ENCODE measurements around the gene ANKLE1.
"Not testable (repeated sequence)": the region's sequence is repeated elsewhere in the genome, so short reads cannot be mapped to it uniquely, and the experiment has no call there.

The ANKLE1 gene

DNA sequence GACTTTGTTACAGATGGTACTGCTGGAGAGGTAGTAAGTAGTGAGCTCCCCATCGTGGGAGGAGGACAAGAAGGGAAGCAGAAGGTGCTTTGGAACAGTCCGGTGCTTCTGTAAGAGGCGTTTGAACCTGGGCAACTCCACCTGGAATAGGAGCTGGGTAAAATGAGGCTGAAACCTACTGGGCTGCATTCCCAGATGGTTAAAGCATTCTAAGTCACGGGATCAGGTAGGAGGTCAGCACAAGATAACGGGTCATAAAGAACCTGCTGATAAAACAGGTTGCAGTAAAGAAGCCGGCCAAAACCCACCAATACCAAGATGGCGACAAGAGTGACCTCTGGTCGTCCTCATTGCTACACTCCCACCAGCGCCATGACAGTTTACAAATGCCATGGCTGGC is 5.1 kb downstream of the ANKLE1 start:
- TF ChIP-seq YY1 (IDR thresholded peaks at IDR 0.05; ENCODE audit: insufficient read depth, insufficient read length) = no peak
- no peak for TF ChIP-seq ZNF274 (IDR thresholded peaks at IDR 0.05; ENCODE audit: low read depth, low read length)
- no peak for TF ChIP-seq SUZ12 (IDR thresholded peaks at IDR 0.05; ENCODE audit: extremely low read depth, insufficient read depth, insufficient read length)
- peaks cover 8% of the 10 kb centered on the region; the same call in 1 of the 2 replicates for H3K9me3 ChIP-seq (ENCODE audit: insufficient read depth, low read length)

DNA sequence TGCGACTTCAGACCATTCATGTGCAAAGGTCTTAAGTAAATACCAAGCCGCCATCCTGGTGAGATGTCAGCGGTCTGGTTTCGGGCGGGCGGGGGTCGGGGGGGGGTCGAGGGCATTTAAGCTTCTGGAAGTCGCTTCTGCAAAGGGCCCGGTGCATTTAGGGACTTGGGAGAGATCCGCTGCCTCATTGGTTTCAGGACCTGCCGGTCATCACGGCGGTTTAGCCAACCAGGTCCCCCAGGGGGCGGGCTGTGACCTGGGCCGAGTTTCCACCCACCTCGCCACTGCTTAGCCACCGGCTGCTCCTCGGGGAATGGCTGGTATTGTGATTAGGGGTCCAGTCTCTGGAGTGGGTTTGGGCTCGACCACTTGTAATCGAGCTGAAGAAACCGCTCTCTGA is 7.8 kb downstream of the ANKLE1 start:
- peaks cover 7% of the 10 kb centered on the region for H3K4me1 ChIP-seq (ENCODE audit: insufficient read depth, insufficient read length)
- H3K27me3 ChIP-seq (ENCODE audit: insufficient read depth, insufficient read length) = no peaks in the 10 kb centered on the region
- TF ChIP-seq YY1 (IDR thresholded peaks at IDR 0.05; ENCODE audit: insufficient read depth, insufficient read length) (no peak), SUZ12 (IDR thresholded peaks at IDR 0.05; ENCODE audit: extremely low read depth, insufficient read depth, insufficient read length) (no peak), ZNF274 (IDR thresholded peaks at IDR 0.05; ENCODE audit: low read depth, low read length) (no peak)
- H3K36me3 ChIP-seq (ENCODE audit: insufficient read depth, insufficient read length, low read length) = peaks cover 24% of the 10 kb centered on the region
- no peak overlapping the region for H3K9ac ChIP-seq (ENCODE audit: insufficient read length, low read depth)
- DNase-seq (ENCODE audit: low read depth, low spot score) = peak; percentile 89
- H3K4me3 ChIP-seq (ENCODE audit: insufficient read length, low read depth) = peak overlapping the region; percentile 8
- peaks cover 8% of the 10 kb centered on the region; the same call in 1 of the 2 replicates for H3K9me3 ChIP-seq (ENCODE audit: insufficient read depth, low read length)

More for the DNA sequence above, 5.1 kb downstream of the ANKLE1 start:
- Histone ChIP-seq H3K4me1 (ENCODE audit: insufficient read depth, insufficient read length) (peaks cover 8% of the 10 kb centered on the region), H3K27me3 (ENCODE audit: insufficient read depth, insufficient read length) (no peaks in the 10 kb centered on the region), H3K9ac (ENCODE audit: insufficient read length, low read depth) (no peak overlapping the region), H3K36me3 (ENCODE audit: insufficient read depth, insufficient read length, low read length) (peaks cover 35% of the 10 kb centered on the region), H3K4me3 (ENCODE audit: insufficient read length, low read depth) (no peak overlapping the region)
- no peak for DNase-seq (ENCODE audit: low read depth, low spot score)

DNA sequence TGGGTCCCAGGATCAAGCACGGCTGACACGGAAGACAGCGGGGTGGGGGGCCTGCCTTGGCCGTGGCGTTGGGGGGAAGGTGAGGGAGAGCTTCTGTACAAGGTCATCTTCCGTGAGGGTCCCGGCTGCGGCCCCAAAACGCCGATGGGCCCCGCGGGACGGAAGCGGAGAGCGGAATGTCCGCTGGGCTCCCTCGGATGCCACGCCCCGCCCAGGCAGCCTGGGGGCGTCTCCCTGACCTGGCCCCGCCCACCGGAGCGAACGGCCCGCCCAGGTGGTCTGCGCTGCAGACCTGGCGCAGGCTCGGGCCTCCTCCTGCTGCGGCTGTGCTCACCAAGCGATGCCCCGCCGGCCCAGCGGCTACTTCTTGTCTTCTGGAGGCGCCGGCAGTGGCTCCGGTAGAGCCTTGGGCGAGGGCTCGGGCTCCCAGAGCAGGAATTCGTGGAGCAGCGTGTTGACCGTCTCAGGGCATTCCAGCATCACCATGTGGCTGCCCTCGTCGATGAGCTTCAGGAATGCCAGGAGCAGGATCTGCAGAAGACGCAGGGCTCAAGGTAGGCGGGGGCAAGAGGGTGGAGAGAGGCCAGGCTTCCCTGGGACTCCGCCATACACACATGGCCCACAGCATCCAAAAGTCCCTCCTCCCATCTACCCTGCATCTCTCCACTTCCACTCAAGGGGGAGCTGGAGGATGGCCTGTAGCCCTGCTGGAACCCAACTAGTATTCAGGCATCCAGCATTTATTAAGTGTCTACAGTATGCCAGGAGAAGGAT is 10.8 kb downstream of the ANKLE1 start:
- Histone ChIP-seq H3K9ac (ENCODE audit: insufficient read length, low read depth) (peak overlapping the region; percentile 83), H3K4me3 (ENCODE audit: insufficient read length, low read depth) (peak overlapping the region; percentile 81), H3K27me3 (ENCODE audit: insufficient read depth, insufficient read length) (no peaks in the 10 kb centered on the region), H3K9me3 (ENCODE audit: insufficient read depth, low read length) (peaks cover 3% of the 10 kb centered on the region; the same call in 1 of the 2 replicates), H3K36me3 (ENCODE audit: insufficient read depth, insufficient read length, low read length) (peaks cover 20% of the 10 kb centered on the region), H3K4me1 (ENCODE audit: insufficient read depth, insufficient read length) (peaks cover 9% of the 10 kb centered on the region)
- peak; percentile 81 for DNase-seq (ENCODE audit: low read depth, low spot score)
- TF ChIP-seq SUZ12 (IDR thresholded peaks at IDR 0.05; ENCODE audit: extremely low read depth, insufficient read depth, insufficient read length) (no peak), ZNF274 (IDR thresholded peaks at IDR 0.05; ENCODE audit: low read depth, low read length) (no peak), YY1 (IDR thresholded peaks at IDR 0.05; ENCODE audit: insufficient read depth, insufficient read length) (no peak)

DNA sequence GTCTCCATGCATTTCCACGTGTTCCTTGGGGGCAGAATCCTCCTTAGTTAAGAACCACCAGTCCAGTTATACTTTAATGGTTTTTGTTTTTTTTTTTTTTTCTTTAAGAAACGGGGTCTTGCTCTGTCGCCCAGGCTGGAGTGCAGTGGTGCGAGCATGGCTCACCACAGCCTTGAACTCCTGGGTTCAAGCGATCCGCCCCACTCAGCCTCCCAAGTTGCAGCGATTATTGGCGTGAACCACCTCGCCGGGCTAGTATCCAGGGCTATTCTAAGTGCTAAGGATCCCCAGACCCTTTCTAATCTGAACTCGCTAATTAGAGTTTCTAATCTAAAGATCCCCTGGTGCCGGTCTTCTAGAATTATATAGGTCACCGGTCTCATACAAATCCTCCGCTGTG is 11.9 kb downstream of the ANKLE1 start:
- Histone ChIP-seq H3K9ac (ENCODE audit: insufficient read length, low read depth) (peak overlapping the region; percentile 50), H3K4me3 (ENCODE audit: insufficient read length, low read depth) (peak overlapping the region; percentile 29), H3K4me1 (ENCODE audit: insufficient read depth, insufficient read length) (peaks cover 9% of the 10 kb centered on the region), H3K27me3 (ENCODE audit: insufficient read depth, insufficient read length) (no peaks in the 10 kb centered on the region), H3K9me3 (ENCODE audit: insufficient read depth, low read length) (peaks cover 13% of the 10 kb centered on the region; the same call in 1 of the 2 replicates), H3K36me3 (ENCODE audit: insufficient read depth, insufficient read length, low read length) (peaks cover 26% of the 10 kb centered on the region)
- no peak for DNase-seq (ENCODE audit: low read depth, low spot score)
- TF ChIP-seq ZNF274 (IDR thresholded peaks at IDR 0.05; ENCODE audit: low read depth, low read length) (no peak), SUZ12 (IDR thresholded peaks at IDR 0.05; ENCODE audit: extremely low read depth, insufficient read depth, insufficient read length) (no peak), YY1 (IDR thresholded peaks at IDR 0.05; ENCODE audit: insufficient read depth, insufficient read length) (no peak)

DNA sequence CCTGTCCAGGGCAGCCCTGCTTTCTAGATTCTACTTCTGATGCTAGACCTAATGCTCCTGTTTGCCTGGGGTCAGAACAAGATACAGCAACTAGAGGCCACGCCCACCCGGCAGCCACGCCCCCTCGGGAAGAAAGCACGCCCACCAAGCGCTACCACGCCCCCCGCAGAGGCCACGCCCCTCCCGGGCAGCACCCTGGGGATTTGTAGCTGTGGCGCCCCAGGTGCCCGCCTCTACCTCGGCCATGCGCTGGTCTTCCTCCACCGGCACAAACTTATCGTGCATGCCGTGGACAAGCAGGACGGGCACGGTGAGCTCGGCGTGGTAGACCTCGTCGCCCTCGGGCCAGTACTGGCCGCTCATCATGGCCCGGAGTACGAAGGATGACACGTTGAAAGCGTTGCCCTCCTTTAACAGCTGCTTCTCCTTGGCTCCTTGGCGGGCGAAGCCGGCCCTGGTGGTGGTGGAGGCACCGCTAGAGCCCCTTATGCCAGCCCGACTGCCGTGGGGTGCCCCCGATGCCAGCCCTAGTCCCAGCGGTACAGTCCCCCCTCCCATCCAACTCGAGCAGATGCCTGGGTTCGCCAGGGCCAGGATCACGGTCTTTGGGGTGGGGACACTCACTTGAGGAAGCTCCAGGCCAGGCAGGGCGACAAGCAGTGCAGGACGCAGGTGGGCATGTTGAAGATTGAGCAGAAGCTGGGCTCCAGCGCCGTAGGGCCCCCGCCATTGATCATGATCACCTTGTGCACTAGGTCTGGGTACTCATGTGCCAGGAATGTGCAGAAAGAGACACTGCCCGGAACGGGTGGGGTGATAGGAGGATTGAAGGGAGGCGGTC is 12.6 kb downstream of the ANKLE1 start:
- peak overlapping the region; percentile 29 for H3K4me3 ChIP-seq (ENCODE audit: insufficient read length, low read depth)
- no peaks in the 10 kb centered on the region for H3K27me3 ChIP-seq (ENCODE audit: insufficient read depth, insufficient read length)
- H3K4me1 ChIP-seq (ENCODE audit: insufficient read depth, insufficient read length) = peaks cover 9% of the 10 kb centered on the region
- no peak overlapping the region for H3K9ac ChIP-seq (ENCODE audit: insufficient read length, low read depth)
- DNase-seq (ENCODE audit: low read depth, low spot score) = no peak
- peaks cover 26% of the 10 kb centered on the region for H3K36me3 ChIP-seq (ENCODE audit: insufficient read depth, insufficient read length, low read length)
- H3K9me3 ChIP-seq (ENCODE audit: insufficient read depth, low read length) = peaks cover 14% of the 10 kb centered on the region; the same call in 1 of the 2 replicates
- TF ChIP-seq ZNF274 (IDR thresholded peaks at IDR 0.05; ENCODE audit: low read depth, low read length) = no peak
- no peak for TF ChIP-seq YY1 (IDR thresholded peaks at IDR 0.05; ENCODE audit: insufficient read depth, insufficient read length)
- no peak for TF ChIP-seq SUZ12 (IDR thresholded peaks at IDR 0.05; ENCODE audit: extremely low read depth, insufficient read depth, insufficient read length)

DNA sequence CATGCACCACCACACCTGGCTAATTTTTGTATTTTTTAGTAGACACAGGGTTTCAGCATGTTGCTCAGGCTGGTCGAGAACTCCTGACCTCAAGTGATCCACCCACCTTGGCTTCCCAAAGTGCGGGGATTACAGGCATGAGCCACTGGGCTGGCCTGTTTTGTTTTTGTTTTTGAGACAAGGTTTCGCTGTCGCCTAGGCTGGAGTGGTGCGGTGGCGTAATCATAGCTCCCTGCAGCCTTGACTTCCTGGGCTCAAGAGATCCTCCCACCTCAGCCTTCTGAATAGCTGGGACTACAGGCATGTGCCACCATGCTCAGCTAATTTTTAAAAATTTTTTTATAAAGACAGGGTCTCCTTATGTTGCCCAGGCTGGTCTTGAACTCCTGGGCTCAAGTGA is 13.8 kb downstream of the ANKLE1 start:
- not testable (repeated sequence) for H3K4me1 ChIP-seq (ENCODE audit: insufficient read depth, insufficient read length); H3K9ac ChIP-seq (ENCODE audit: insufficient read length, low read depth)

DNA sequence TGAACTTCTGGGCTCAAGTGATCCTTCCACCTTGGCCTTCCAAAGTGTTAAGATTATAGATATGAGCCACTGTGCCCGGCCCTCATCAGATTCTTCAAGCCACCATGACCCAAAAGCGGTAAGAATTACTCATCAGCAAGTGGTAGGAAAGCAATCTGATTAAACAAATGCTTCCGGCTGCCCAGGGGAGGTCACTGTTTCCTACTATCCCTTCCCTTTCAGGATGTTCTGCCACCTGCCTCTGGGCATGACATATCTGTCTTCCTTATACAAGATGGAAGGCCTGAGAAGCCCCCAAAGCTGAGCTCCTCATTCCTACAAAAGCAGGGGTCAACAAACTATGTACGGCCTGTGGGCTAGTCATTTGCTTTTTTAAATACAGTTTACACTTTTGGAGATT is 14.6 kb downstream of the ANKLE1 start:
- peaks cover 14% of the 10 kb centered on the region; the same call in 1 of the 2 replicates for H3K9me3 ChIP-seq (ENCODE audit: insufficient read depth, low read length)
- TF ChIP-seq SUZ12 (IDR thresholded peaks at IDR 0.05; ENCODE audit: extremely low read depth, insufficient read depth, insufficient read length) = no peak
- TF ChIP-seq YY1 (IDR thresholded peaks at IDR 0.05; ENCODE audit: insufficient read depth, insufficient read length) = no peak
- no peak for TF ChIP-seq ZNF274 (IDR thresholded peaks at IDR 0.05; ENCODE audit: low read depth, low read length)
- peaks cover 33% of the 10 kb centered on the region for H3K36me3 ChIP-seq (ENCODE audit: insufficient read depth, insufficient read length, low read length)
- peaks cover 7% of the 10 kb centered on the region for H3K4me1 ChIP-seq (ENCODE audit: insufficient read depth, insufficient read length)
- H3K27me3 ChIP-seq (ENCODE audit: insufficient read depth, insufficient read length) = no peaks in the 10 kb centered on the region
- H3K9ac ChIP-seq (ENCODE audit: insufficient read length, low read depth) = no peak overlapping the region
- H3K4me3 ChIP-seq (ENCODE audit: insufficient read length, low read depth) = no peak overlapping the region
- no peak for DNase-seq (ENCODE audit: low read depth, low spot score)

More for the DNA sequence above, 13.8 kb downstream of the ANKLE1 start:
- H3K27me3 ChIP-seq (ENCODE audit: insufficient read depth, insufficient read length); H3K4me3 ChIP-seq (ENCODE audit: insufficient read length, low read depth); DNase-seq (ENCODE audit: low read depth, low spot score): not testable (repeated sequence)
- Histone ChIP-seq H3K9me3 (ENCODE audit: insufficient read depth, low read length) (peaks cover 14% of the 10 kb centered on the region; the same call in 1 of the 2 replicates), H3K36me3 (ENCODE audit: insufficient read depth, insufficient read length, low read length) (peaks cover 26% of the 10 kb centered on the region)

Measured in NT2/D1 (cell line).